Stimulated activated naive B cell treated with anti-CD40 and anti-IgM and Interleukin-4, amounts not matched to agents 10 μg/mL and 1 μg/mL and 100 μg/mL, for 72 hours (primary cell): Measurements from ENCODE around the gene WAPL.
A peak's percentile ranks its signal among the peaks of the same experiment; 100 is the strongest.

Source experiments
- ATAC-seq, 2 donors: fragments of 150-1000 bp; cut with Tn5 transposase; replicated peaks; 2 replicates each; pipeline ENCODE4 v1.10.0; 2021; ENCODE audit warnings: moderate library complexity in 1 of 2
- DNase-seq: peaks from one replicate; pipeline ENCODE4 v3.0.0; 2021
- H3K27ac Mint-ChIP-seq: one replicate; pipeline ENCODE4 v1.8.0; 2022; ENCODE audit warnings: mild to moderate bottlenecking, mixed read lengths
- H3K27me3 Mint-ChIP-seq, 2 donors: one replicate each; pipeline ENCODE4 v1.8.0; 2022; ENCODE audit warnings: mixed read lengths in 2 of 2
- H3K36me3 Mint-ChIP-seq, 2 donors: one replicate each; pipeline ENCODE4 v1.8.0; 2022; ENCODE audit warnings: mixed read lengths in 2 of 2, mild to moderate bottlenecking in 1 of 2
- H3K4me1 Mint-ChIP-seq, 2 donors: one replicate each; pipeline ENCODE4 v1.8.0; 2022; ENCODE audit warnings: mixed read lengths in 2 of 2, mild to moderate bottlenecking in 1 of 2
- H3K4me3 Mint-ChIP-seq, 2 donors: one replicate each; pipeline ENCODE4 v1.8.0; 2022; ENCODE audit warnings: mild to moderate bottlenecking in 2 of 2, mixed read lengths in 2 of 2, moderate library complexity in 1 of 2
- H3K9me3 Mint-ChIP-seq, 2 donors: one replicate each; pipeline ENCODE4 v1.8.0; 2022; ENCODE audit warnings: mixed read lengths in 2 of 2, mild to moderate bottlenecking in 1 of 2

The WAPL gene

GRCh38 chr10:86401588-86402282, 119.9 kb downstream of the WAPL start:
- H3K4me1 Mint-ChIP-seq: peaks cover 15 to 25% of the 10 kb centered on the region in 2 donors
- peak overlapping the region; percentile 88 to 92 for H3K4me3 Mint-ChIP-seq
- no peaks in the 10 kb centered on the region for H3K36me3 Mint-ChIP-seq
- DNase-seq (no peak), ATAC-seq (no peak)
- H3K27me3 Mint-ChIP-seq: peaks cover 14 to 25% of the 10 kb centered on the region in 2 donors
- peak overlapping the region; percentile 90 for H3K27ac Mint-ChIP-seq
- no peaks in the 10 kb centered on the region for H3K9me3 Mint-ChIP-seq

GRCh38 chr10:86400705-86401587, 120.6 kb downstream of the WAPL start:
- H3K36me3 Mint-ChIP-seq: no peaks in the 10 kb centered on the region
- H3K4me1 Mint-ChIP-seq: peaks cover 15 to 25% of the 10 kb centered on the region in 2 donors
- peak overlapping the region; percentile 88 to 92 for H3K4me3 Mint-ChIP-seq
- ATAC-seq (peak; percentile 61 to 66), DNase-seq (peak; percentile 63)
- H3K27me3 Mint-ChIP-seq: peaks cover 14 to 31% of the 10 kb centered on the region in 2 donors
- no peaks in the 10 kb centered on the region for H3K9me3 Mint-ChIP-seq
- H3K27ac Mint-ChIP-seq: peak overlapping the region; percentile 90

GRCh38 chr10:86399879-86400704, 121.5 kb downstream of the WAPL start:
- peak; percentile 90 for DNase-seq
- Mint-ChIP-seq H3K9me3 (no peaks in the 10 kb centered on the region), H3K27me3 (peaks cover 14 to 33% of the 10 kb centered on the region in 2 donors), H3K36me3 (no peaks in the 10 kb centered on the region), H3K4me1 (peaks cover 15 to 25% of the 10 kb centered on the region in 2 donors), H3K4me3 (peak overlapping the region; percentile 88 to 92), H3K27ac (peak overlapping the region; percentile 90)
- ATAC-seq: peak; percentile 91 to 93

- H3K4me1 Mint-ChIP-seq: peaks cover 15 to 25% of the 10 kb centered on the region in 2 donors
- H3K36me3 Mint-ChIP-seq: no peaks in the 10 kb centered on the region
- no peaks in the 10 kb centered on the region for H3K9me3 Mint-ChIP-seq
- DNase-seq (no peak), ATAC-seq (no peak)
- peak overlapping the region; percentile 85 for H3K27ac Mint-ChIP-seq
- peaks cover 16 to 30% of the 10 kb centered on the region in 2 donors for H3K27me3 Mint-ChIP-seq
- peak overlapping the region; percentile 88 to 92 for H3K4me3 Mint-ChIP-seq
These were observed 122.1 kb downstream of the WAPL start for GRCh38 chr10:86399514-86399878.

- Mint-ChIP-seq H3K27ac (no peak overlapping the region), H3K4me3 (no peak overlapping the region), H3K27me3 (peaks cover 22 to 33% of the 10 kb centered on the region in 2 donors), H3K36me3 (no peaks in the 10 kb centered on the region), H3K4me1 (peaks cover 12 to 20% of the 10 kb centered on the region in 2 donors), H3K9me3 (no peaks in the 10 kb centered on the region)
- DNase-seq: no peak
- ATAC-seq: no peak
These were observed 124.5 kb downstream of the WAPL start for GRCh38 chr10:86397120-86397519.

- H3K36me3 Mint-ChIP-seq: no peaks in the 10 kb centered on the region
- no peak overlapping the region for H3K4me3 Mint-ChIP-seq
- no peak overlapping the region for H3K27ac Mint-ChIP-seq
- no peak for ATAC-seq
- H3K9me3 Mint-ChIP-seq: no peaks in the 10 kb centered on the region
- peaks cover 10 to 18% of the 10 kb centered on the region in 2 donors for H3K4me1 Mint-ChIP-seq
- peaks cover 49 to 61% of the 10 kb centered on the region in 2 donors for H3K27me3 Mint-ChIP-seq
- no peak for DNase-seq
These were observed 127.6 kb downstream of the WAPL start for GRCh38 chr10:86393862-86394455.

GRCh38 chr10:86393362-86393761, 128.2 kb downstream of the WAPL start:
- H3K27me3 Mint-ChIP-seq: peaks cover 51 to 64% of the 10 kb centered on the region in 2 donors
- H3K4me1 Mint-ChIP-seq: peaks cover 11 to 18% of the 10 kb centered on the region in 2 donors
- ATAC-seq (no peak), DNase-seq (no peak)
- H3K4me3 Mint-ChIP-seq: no peak overlapping the region
- H3K9me3 Mint-ChIP-seq: no peaks in the 10 kb centered on the region
- H3K36me3 Mint-ChIP-seq: no peaks in the 10 kb centered on the region
- no peak overlapping the region for H3K27ac Mint-ChIP-seq

- Mint-ChIP-seq H3K27me3 (peaks cover 58 to 66% of the 10 kb centered on the region in 2 donors), H3K36me3 (no peaks in the 10 kb centered on the region), H3K4me1 (peaks cover 14 to 18% of the 10 kb centered on the region in 2 donors), H3K4me3 (no peak overlapping the region), H3K9me3 (no peaks in the 10 kb centered on the region), H3K27ac (no peak overlapping the region)
- peak; percentile 21 to 27 for ATAC-seq
- no peak for DNase-seq
These were observed 128.9 kb downstream of the WAPL start for GRCh38 chr10:86392723-86393094.

- Mint-ChIP-seq H3K27me3 (peaks cover 63 to 71% of the 10 kb centered on the region in 2 donors), H3K27ac (no peak overlapping the region), H3K4me1 (peaks cover 14 to 18% of the 10 kb centered on the region in 2 donors), H3K36me3 (peaks cover 0 to 3% of the 10 kb centered on the region in 2 donors), H3K9me3 (no peaks in the 10 kb centered on the region), H3K4me3 (no peak overlapping the region)
- ATAC-seq (no peak), DNase-seq (no peak)
These were observed 129.4 kb downstream of the WAPL start for GRCh38 chr10:86391986-86392722.

GRCh38 chr10:86391236-86391840, 130.3 kb downstream of the WAPL start:
- Mint-ChIP-seq H3K27ac (no peak overlapping the region), H3K4me3 (no peak overlapping the region)

GRCh38 chr10:86390337-86391120, 131.1 kb downstream of the WAPL start:
- Mint-ChIP-seq H3K27ac (no peak overlapping the region), H3K4me3 (no peak overlapping the region), H3K27me3 (peaks cover 67% of the 10 kb centered on the region in 2 donors), H3K9me3 (no peaks in the 10 kb centered on the region), H3K4me1 (peaks cover 14 to 18% of the 10 kb centered on the region in 2 donors), H3K36me3 (peaks cover 0 to 3% of the 10 kb centered on the region in 2 donors)
- ATAC-seq: no peak
- DNase-seq: no peak

More at GRCh38 chr10:86391236-86391840, 130.3 kb downstream of the WAPL start:
- Mint-ChIP-seq H3K4me1 (peaks cover 14 to 18% of the 10 kb centered on the region in 2 donors), H3K36me3 (peaks cover 0 to 3% of the 10 kb centered on the region in 2 donors), H3K9me3 (no peaks in the 10 kb centered on the region), H3K27me3 (peaks cover 64 to 71% of the 10 kb centered on the region in 2 donors)
- DNase-seq (no peak), ATAC-seq (no peak)

- Mint-ChIP-seq H3K9me3 (no peaks in the 10 kb centered on the region), H3K36me3 (peaks cover 0 to 3% of the 10 kb centered on the region in 2 donors), H3K4me3 (peak overlapping the region; percentile 74 to 76), H3K27me3 (peaks cover 74 to 76% of the 10 kb centered on the region in 2 donors), H3K27ac (no peak overlapping the region), H3K4me1 (peaks cover 14 to 18% of the 10 kb centered on the region in 2 donors)
- ATAC-seq (peak; percentile 45 to 56), DNase-seq (no peak)
These were observed 132.0 kb downstream of the WAPL start for GRCh38 chr10:86389441-86390193.
